Muscle layer of duodenum (tissue), 2 donors: ENCODE results near the gene LRP3.

Source experiments
- H3K27ac ChIP-seq: one replicate; pipeline ENCODE4 v1.7.0; 2013; ENCODE audit warnings: mild to moderate bottlenecking, low read length
- H3K27me3 ChIP-seq: one replicate; pipeline ENCODE4 v1.7.0; 2013; ENCODE audit warnings: low read depth, mild to moderate bottlenecking, control low read depth, low read length
- H3K36me3 ChIP-seq, 2 donors: one replicate each; pipeline ENCODE4 v1.7.0; 2013; ENCODE audit warnings: low read length in 2 of 2, control low read depth in 1 of 2, mild to moderate bottlenecking in 1 of 2; ENCODE audit not compliant: insufficient read depth in 2 of 2, control insufficient read depth in 1 of 2
- H3K4me1 ChIP-seq, 2 donors: one replicate each; pipeline ENCODE4 v1.7.0; 2013; ENCODE audit warnings: low read length in 2 of 2, mild to moderate bottlenecking in 2 of 2, control low read depth in 1 of 2, moderate library complexity in 1 of 2; ENCODE audit not compliant: insufficient read depth in 2 of 2, control insufficient read depth in 1 of 2
- H3K4me3 ChIP-seq, 2 donors: one replicate each; pipeline ENCODE4 v1.7.0; 2013; ENCODE audit warnings: low read length in 2 of 2, low read depth in 1 of 2, mild to moderate bottlenecking in 1 of 2
- H3K9me3 ChIP-seq, 2 donors: one replicate each; pipeline ENCODE4 v1.7.0; 2013; ENCODE audit warnings: low read length in 2 of 2, control low read depth in 1 of 2, mild to moderate bottlenecking in 1 of 2; ENCODE audit not compliant: control insufficient read depth in 1 of 2
- donor health status: healthy.

The LRP3 gene

DNA sequence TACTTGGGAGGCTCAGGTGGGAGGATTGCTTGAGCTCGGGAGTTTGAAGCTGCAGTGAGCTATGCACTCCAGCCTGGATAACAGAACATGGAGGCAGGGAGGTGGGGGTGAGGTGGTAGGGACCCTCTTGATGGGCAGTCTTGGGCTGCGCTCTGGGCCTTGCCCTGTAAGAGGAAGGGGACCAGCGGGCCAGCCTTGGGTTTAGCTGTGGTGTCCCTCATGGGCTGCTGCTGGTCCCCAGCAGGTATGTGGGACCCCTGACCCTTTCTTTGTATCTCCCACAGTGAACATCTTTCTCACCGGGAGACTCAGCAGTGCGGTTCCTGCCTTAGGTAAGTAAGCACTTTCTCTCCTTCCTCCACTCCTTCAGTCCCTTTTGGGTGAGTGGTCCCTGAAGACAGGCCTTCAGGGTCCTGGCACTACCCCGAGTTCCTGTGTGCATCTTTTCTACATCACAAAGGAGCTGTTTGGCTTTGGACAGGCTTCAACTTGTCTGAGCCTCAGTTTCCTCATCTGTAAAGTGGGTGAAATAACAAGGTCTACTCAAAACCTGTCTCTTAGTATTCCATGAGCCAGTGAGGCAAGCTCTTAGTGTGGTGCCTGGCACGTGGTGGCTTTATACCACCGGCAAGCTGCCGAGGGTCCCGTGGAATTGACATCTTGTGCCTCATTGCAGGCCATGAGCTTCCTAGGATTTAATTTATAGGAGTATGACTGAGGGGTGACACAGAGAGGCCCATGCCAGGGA is 2.5 kb downstream of the LRP3 start:
- Histone ChIP-seq H3K27me3 (peaks cover 4% of the 10 kb centered on the region), H3K9me3 (no peaks in the 10 kb centered on the region), H3K36me3 (peaks cover 0 to 7% of the 10 kb centered on the region in 2 donors), H3K4me3 (no peak overlapping the region), H3K27ac (no peak overlapping the region), H3K4me1 (peaks cover 0 to 15% of the 10 kb centered on the region in 2 donors)

GRCh38 chr19:33197591-33198000 is 3.5 kb downstream of the LRP3 start:
- H3K4me1 ChIP-seq = peaks cover 0 to 15% of the 10 kb centered on the region in 2 donors
- H3K36me3 ChIP-seq = peaks cover 0 to 8% of the 10 kb centered on the region in 2 donors
- H3K27ac ChIP-seq = no peak overlapping the region
- peaks cover 4% of the 10 kb centered on the region for H3K27me3 ChIP-seq
- H3K9me3 ChIP-seq = no peaks in the 10 kb centered on the region
- H3K4me3 ChIP-seq = no peak overlapping the region

- no peaks in the 10 kb centered on the region for H3K9me3 ChIP-seq
- H3K27ac ChIP-seq = no peak overlapping the region
- no peak overlapping the region for H3K4me3 ChIP-seq
- H3K4me1 ChIP-seq = peaks cover 0 to 15% of the 10 kb centered on the region in 2 donors
- peaks cover 4% of the 10 kb centered on the region for H3K27me3 ChIP-seq
- peaks cover 0 to 14% of the 10 kb centered on the region in 2 donors for H3K36me3 ChIP-seq
Observed at GRCh38 chr19:33198169-33198568, 4.0 kb downstream of the LRP3 start.

DNA sequence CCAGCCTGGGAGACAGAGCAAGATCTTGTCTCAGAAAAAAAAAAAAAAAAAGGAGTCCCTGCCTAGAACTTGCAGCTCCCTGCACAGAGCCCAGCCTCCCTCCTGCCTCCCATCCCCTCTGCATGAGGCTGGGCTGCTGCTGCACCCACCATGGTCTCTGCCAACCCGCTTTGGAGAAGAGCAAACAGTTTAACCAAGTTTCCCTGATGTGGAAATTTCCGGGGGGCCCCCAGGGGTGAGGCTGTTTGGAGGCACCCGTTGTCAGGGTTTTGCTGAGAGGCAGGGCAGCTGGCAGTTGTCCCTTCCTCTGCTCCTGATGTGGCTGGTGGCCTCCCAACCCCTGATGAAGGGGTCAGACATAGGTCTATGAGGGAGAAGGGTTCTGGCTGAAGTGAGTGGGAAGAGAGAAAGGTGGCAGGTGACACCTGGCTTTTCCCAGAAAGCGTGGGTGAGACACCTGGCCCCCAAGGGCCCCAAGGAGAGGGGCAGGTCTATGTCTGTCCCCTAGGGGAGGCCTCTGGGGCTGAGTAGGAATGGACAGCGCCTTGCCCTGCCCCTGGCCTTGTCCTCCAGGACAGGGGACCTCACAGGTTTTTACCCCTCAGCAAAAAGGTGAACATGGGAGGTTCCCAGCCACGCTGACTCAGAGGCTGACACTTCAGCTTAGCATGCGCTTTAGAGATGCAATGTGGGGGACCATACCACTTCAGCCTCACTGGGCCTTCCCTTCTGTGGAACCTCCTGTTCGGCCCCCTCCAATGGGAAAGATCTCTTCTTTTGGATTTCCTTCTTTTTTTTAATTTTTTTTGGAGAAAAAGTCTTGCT is 5.5 kb downstream of the LRP3 start:
- Histone ChIP-seq H3K27me3 (no peaks in the 10 kb centered on the region), H3K4me1 (peaks cover 0 to 15% of the 10 kb centered on the region in 2 donors), H3K27ac (no peak overlapping the region), H3K36me3 (peaks cover 0 to 26% of the 10 kb centered on the region in 2 donors), H3K4me3 (no peak overlapping the region), H3K9me3 (no peaks in the 10 kb centered on the region)

DNA sequence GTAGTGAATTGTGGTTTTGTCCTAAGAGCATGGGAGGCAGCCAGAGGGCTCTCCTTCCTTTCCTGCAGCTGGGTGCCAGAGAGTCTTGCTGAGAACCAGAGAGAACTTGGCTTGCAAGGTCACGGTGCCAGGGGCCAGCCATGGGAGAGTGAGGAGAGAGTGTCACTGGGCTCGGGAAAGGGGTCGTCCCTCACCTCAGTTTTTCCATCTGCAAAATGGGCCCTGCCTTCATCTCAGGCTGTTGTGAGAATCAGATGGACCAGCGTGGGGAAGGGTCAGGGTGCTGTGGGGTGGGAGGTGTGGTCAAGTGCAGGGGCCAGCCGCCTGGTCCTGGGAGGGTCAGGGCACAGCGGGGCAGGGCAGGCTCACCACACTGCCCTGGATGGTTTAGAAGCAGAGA is 7.3 kb downstream of the LRP3 start:
- H3K27ac ChIP-seq = no peak overlapping the region
- H3K36me3 ChIP-seq = peaks cover 0 to 43% of the 10 kb centered on the region in 2 donors
- H3K9me3 ChIP-seq = no peaks in the 10 kb centered on the region
- H3K4me3 ChIP-seq = no peak overlapping the region
- H3K4me1 ChIP-seq = no peaks in the 10 kb centered on the region
- H3K27me3 ChIP-seq = no peaks in the 10 kb centered on the region

DNA sequence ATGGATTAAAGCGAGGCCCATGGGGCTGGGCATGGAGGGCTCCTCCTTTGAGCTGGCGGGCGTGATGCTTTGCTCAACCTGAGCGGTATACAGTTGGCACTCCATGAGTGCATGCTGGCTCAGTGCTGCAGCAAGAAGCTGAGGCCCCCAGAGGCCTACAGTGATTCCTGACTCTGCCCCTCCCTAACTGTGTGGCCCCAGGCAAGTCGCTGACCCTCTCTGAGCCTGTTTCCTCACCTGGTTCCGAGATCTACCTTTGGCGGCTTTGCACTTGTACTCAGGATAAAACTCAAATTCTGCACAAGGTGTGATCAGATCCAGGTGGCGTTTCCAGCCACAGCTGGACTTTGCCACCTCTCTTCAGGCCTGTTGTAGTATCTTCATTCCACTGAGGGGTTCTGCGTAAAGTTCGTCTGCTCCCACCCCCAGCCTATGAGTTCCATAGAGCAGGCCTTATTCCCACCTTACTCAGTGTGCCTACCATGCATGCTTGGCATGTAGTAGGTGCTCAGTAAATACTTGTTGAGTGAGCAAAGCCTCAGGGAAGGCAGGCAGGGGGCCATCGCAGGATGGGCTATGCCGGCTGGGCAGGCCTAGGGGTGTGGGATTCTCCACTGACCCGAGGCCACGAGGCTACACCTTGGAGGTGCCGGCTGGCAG is 7.9 kb downstream of the LRP3 start:
- Histone ChIP-seq H3K27me3 (no peaks in the 10 kb centered on the region), H3K9me3 (no peaks in the 10 kb centered on the region), H3K27ac (no peak overlapping the region), H3K4me3 (no peak overlapping the region), H3K4me1 (no peaks in the 10 kb centered on the region), H3K36me3 (peaks cover 0 to 49% of the 10 kb centered on the region in 2 donors)

DNA sequence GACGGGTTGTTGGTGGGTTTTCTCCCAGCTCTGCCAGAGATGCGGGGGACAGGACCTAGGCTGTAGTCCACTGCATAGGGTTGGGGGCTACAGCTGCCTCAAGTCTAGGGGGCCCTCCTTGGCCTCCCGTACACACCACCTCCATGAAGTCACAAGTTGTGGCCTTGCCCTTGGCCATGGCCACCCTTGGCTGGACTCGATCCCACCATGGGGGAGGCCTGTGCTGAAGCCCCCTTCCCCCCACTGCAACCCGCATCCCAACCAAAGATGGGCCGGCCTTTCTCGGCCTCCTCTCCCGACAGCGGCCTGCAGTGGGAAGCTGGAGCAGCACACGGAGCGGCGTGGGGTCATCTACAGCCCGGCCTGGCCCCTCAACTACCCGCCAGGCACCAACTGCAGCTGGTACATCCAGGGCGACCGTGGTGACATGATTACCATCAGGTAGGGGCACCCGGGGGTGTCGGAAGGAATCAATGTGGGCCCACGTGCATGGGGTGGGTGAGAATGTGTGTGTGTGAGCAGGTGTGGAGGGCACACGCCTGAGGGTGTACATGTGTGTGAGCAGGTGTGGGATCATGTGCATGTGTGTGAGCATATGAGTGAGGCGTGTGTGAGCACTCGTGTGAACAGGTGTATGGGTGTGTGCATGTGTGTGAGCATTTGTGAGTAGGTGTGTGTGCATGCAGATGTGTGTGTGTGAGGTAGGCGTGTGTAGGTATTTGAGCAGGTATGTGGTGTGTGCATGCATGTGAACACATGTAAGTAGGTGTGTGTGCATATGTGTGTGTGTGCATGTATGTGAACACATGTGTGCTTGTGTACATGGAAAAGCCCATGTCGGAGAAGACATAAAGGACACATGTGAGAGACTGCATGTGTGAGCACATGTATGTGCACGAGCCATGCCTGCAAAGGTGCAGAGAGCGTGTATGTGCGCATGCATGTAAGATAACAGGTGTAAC is 8.7 kb downstream of the LRP3 start:
- H3K27ac ChIP-seq = no peak overlapping the region
- H3K4me1 ChIP-seq = no peaks in the 10 kb centered on the region
- H3K9me3 ChIP-seq = no peaks in the 10 kb centered on the region
- H3K27me3 ChIP-seq = no peaks in the 10 kb centered on the region
- no peak overlapping the region for H3K4me3 ChIP-seq
- peaks cover 0 to 55% of the 10 kb centered on the region in 2 donors for H3K36me3 ChIP-seq

GRCh38 chr19:33203529-33203928 is 9.4 kb downstream of the LRP3 start:
- H3K36me3 ChIP-seq = peaks cover 0 to 55% of the 10 kb centered on the region in 2 donors

GRCh38 chr19:33204136-33204973 is 10.2 kb downstream of the LRP3 start:
- H3K36me3 ChIP-seq = peaks cover 0 to 51% of the 10 kb centered on the region in 2 donors
- H3K4me3 ChIP-seq = no peak overlapping the region

More at GRCh38 chr19:33203529-33203928, 9.4 kb downstream of the LRP3 start:
- Histone ChIP-seq H3K9me3 (no peaks in the 10 kb centered on the region), H3K4me3 (no peak overlapping the region), H3K27ac (no peak overlapping the region), H3K4me1 (no peaks in the 10 kb centered on the region), H3K27me3 (no peaks in the 10 kb centered on the region)

GRCh38 chr19:33205110-33205509 is 11.0 kb downstream of the LRP3 start:
- H3K9me3 ChIP-seq = no peaks in the 10 kb centered on the region
- no peak overlapping the region for H3K27ac ChIP-seq
- no peaks in the 10 kb centered on the region for H3K4me1 ChIP-seq
- no peak overlapping the region for H3K4me3 ChIP-seq
- no peaks in the 10 kb centered on the region for H3K27me3 ChIP-seq
- H3K36me3 ChIP-seq = peaks cover 0 to 47% of the 10 kb centered on the region in 2 donors

More at GRCh38 chr19:33204136-33204973, 10.2 kb downstream of the LRP3 start:
- Histone ChIP-seq H3K4me1 (no peaks in the 10 kb centered on the region), H3K27ac (no peak overlapping the region), H3K9me3 (no peaks in the 10 kb centered on the region), H3K27me3 (no peaks in the 10 kb centered on the region)
